ENCODE data around the gene OR6Q1. TPM values are rescaled to one million over a fixed set of nuclear protein-coding genes. Genes with fewer than 3 reads are reported as not detected.

The OR6Q1 gene
- total RNA-seq, 1 experiment from 2014 or later, result not detected

DNA sequence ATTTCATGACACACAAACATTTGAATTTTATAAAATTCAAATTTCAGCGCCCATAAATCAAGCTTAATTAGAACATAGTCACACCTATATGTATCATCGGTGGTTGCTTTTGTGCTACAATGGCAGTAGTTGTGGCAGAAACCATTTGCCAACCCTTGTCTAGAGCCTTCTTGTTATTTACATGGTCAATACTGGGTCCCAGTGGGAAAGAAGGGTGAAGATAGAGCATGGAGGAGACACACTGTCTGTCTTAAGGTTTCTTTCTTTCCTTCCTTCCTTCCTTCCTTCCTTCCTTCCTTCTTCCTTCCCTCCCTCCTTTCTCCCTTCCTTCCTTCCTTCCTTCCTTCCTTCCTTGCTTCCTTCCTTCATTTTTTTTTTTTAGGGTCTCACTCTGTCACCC is 3.7 kb downstream of the OR6Q1 start:
- Histone ChIP-seq H3K9me3 (ENCODE audit: low read depth, low read length, poor library complexity, severe bottlenecking) (peaks cover 12% of the 10 kb centered on the region), H3K27me3 (replicated peaks; ENCODE audit: insufficient read depth, low read depth, low read length, poor library complexity) (no peaks in the 10 kb centered on the region), H3K4me1 (ENCODE audit: insufficient read depth, low read length, poor library complexity, severe bottlenecking) (no peaks in the 10 kb centered on the region), H3K27ac (ENCODE audit: low read depth, low read length, poor library complexity, severe bottlenecking) (no peak overlapping the region), H3K4me3 (ENCODE audit: low read depth, low read length, poor library complexity, severe bottlenecking) (no peak overlapping the region), H3K36me3 (ENCODE audit: insufficient read depth, low read length, poor library complexity, severe bottlenecking) (no peaks in the 10 kb centered on the region)
- ChIA-PET CTCF (no interaction called here), POLR2A (ENCODE audit: low non-redundant PET) (no interaction called here)
- intact Hi-C loops (cut with micrococcal nuclease; ENCODE audit: unreplicated experiment), result no loop called here
- BruUV-seq (replicated peaks), result no TSS peak
- TF ChIP-seq, protein P1, sequence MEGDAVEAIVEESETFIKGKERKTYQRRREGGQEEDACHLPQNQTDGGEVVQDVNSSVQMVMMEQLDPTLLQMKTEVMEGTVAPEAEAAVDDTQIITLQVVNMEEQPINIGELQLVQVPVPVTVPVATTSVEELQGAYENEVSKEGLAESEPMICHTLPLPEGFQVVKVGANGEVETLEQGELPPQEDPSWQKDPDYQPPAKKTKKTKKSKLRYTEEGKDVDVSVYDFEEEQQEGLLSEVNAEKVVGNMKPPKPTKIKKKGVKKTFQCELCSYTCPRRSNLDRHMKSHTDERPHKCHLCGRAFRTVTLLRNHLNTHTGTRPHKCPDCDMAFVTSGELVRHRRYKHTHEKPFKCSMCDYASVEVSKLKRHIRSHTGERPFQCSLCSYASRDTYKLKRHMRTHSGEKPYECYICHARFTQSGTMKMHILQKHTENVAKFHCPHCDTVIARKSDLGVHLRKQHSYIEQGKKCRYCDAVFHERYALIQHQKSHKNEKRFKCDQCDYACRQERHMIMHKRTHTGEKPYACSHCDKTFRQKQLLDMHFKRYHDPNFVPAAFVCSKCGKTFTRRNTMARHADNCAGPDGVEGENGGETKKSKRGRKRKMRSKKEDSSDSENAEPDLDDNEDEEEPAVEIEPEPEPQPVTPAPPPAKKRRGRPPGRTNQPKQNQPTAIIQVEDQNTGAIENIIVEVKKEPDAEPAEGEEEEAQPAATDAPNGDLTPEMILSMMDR (conservative IDR thresholded peaks at IDR 0.05; ENCODE audit: low read depth, low read length), result no peak
- no peak for TF ChIP-seq EZH2 (IDR thresholded peaks at IDR 0.05; ENCODE audit: borderline replicate concordance, low read depth, low read length, poor library complexity, severe bottlenecking)
- peak; percentile 59 for DNase-seq (ENCODE audit: low spot score)

DNA sequence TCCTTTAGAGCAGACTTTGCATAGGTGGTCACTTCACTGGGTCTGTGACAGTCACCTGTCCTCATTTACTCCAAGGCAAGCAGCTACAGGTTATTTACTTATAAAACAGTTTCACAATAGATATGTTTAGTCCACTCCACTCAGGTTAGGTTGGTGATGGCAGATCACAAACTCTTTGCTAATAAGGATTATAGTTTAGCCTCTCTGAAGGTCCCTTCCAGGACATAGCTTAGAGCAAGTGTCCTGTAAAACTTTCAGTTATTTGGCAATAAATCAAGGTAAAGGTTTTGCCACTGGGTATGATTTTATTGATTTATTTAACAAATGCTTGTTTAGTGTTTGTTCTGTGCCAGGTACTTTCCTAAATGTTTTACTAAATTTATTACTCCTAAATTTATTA is 8.8 kb downstream of the OR6Q1 start:
- peaks cover 5% of the 10 kb centered on the region for H3K9me3 ChIP-seq (ENCODE audit: low read depth, low read length, poor library complexity, severe bottlenecking)
- ChIA-PET CTCF (no interaction called here), POLR2A (ENCODE audit: low non-redundant PET) (no interaction called here)
- H3K36me3 ChIP-seq (ENCODE audit: insufficient read depth, low read length, poor library complexity, severe bottlenecking), result no peaks in the 10 kb centered on the region
- no peak for DNase-seq (ENCODE audit: low spot score)
- no peak overlapping the region for H3K27ac ChIP-seq (ENCODE audit: low read depth, low read length, poor library complexity, severe bottlenecking)
- intact Hi-C loops (cut with micrococcal nuclease; ENCODE audit: unreplicated experiment), result no loop called here
- no peak for TF ChIP-seq EZH2 (IDR thresholded peaks at IDR 0.05; ENCODE audit: borderline replicate concordance, low read depth, low read length, poor library complexity, severe bottlenecking)
- TF ChIP-seq, protein P1 (conservative IDR thresholded peaks at IDR 0.05; ENCODE audit: low read depth, low read length), result no peak
- BruUV-seq (replicated peaks), result no TSS peak
- no peaks in the 10 kb centered on the region for H3K4me1 ChIP-seq (ENCODE audit: insufficient read depth, low read length, poor library complexity, severe bottlenecking)
- H3K27me3 ChIP-seq (replicated peaks; ENCODE audit: insufficient read depth, low read depth, low read length, poor library complexity), result no peaks in the 10 kb centered on the region
- H3K4me3 ChIP-seq (ENCODE audit: low read depth, low read length, poor library complexity, severe bottlenecking), result no peak overlapping the region

DNA sequence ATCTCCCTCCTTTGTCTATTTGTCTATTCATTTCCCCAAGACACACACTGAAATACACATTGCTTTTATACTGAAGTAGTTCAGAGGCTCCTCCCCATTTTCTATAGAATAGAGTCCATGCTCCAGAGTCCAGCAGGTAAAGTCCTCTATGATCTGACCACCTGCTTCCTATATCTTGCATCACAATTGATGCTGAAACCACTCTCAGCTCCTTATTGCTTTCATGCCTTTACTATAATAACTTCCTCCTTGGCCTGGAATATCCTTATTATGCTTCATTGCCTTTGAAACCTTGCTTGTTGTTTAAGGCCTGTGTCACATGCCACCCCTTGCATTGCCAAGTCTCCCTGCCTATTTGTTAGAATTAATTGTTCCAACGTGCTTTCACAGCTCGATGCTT is 12.6 kb downstream of the OR6Q1 start:
- ChIA-PET POLR2A (ENCODE audit: low non-redundant PET) (no interaction called here), CTCF (no interaction called here)

More for the DNA sequence above, 12.6 kb downstream of the OR6Q1 start:
- no TSS peak for BruUV-seq (replicated peaks)
- Histone ChIP-seq H3K27ac (ENCODE audit: low read depth, low read length, poor library complexity, severe bottlenecking) (no peak overlapping the region), H3K27me3 (replicated peaks; ENCODE audit: insufficient read depth, low read depth, low read length, poor library complexity) (peaks cover 8% of the 10 kb centered on the region), H3K4me1 (ENCODE audit: insufficient read depth, low read length, poor library complexity, severe bottlenecking) (no peaks in the 10 kb centered on the region), H3K4me3 (ENCODE audit: low read depth, low read length, poor library complexity, severe bottlenecking) (no peak overlapping the region), H3K36me3 (ENCODE audit: insufficient read depth, low read length, poor library complexity, severe bottlenecking) (no peaks in the 10 kb centered on the region), H3K9me3 (ENCODE audit: low read depth, low read length, poor library complexity, severe bottlenecking) (no peaks in the 10 kb centered on the region)
- no peak for DNase-seq (ENCODE audit: low spot score)
- intact Hi-C loops (cut with micrococcal nuclease; ENCODE audit: unreplicated experiment), result no loop called here
- TF ChIP-seq, protein P1 (conservative IDR thresholded peaks at IDR 0.05; ENCODE audit: low read depth, low read length), result no peak
